Right renal cortex interstitium (tissue), 3 donors: Measurements from ENCODE around the gene CFAP100. TPM values are rescaled to one million over a fixed set of nuclear protein-coding genes. Genes with fewer than 3 reads are reported as not detected.

Experiments used
- DNase-seq, 3 donors: peaks; one replicate each; pipeline ENCODE4 v3.0.0-alpha.2; 2013; ENCODE audit warnings: low read depth in 3 of 3, low spot score in 2 of 3
- polyA plus RNA-seq, 3 donors: library from polyadenylated mRNA; unstranded; fragments of 120-200 nt; gene quantifications; one replicate each; pipeline ENCODE4 v1.2.1, GENCODE V29; 2013; ENCODE audit not compliant: insufficient read length in 3 of 3

Gene CFAP100
- polyA plus RNA-seq, 3 donors, result 0.53 to 1.1 (median 0.55) TPM

DNA sequence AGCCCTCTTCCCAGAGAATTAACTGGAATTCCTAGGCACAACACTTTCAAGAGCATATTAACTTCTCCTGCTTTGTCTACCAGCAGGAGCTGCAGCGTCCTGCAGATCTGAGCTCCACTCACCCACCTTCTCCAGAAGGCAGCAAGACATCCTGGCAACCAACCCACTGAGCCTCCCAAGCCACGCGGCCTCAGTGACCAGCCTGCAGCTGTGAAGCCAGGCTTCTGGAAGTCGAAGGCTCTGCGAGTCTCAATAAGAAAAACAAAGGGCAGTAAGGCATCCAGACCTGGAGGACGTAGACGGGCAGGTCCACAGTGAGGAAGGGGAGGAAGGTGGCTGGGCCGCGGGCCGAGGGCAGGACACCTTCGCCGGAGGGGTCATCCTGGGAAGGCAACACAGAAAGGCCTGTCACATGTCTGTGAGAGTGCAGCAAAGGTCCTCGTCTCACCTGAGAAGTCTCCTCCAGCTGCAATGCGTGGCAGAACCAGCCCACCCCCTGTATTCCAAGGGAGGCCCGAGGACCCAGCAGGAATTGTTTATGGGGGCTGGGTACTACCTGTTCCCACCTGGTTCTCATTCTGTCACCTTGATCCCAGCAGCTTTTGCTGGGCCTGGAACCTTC, 44.7 kb downstream of the CFAP100 start:
- no peak for DNase-seq

DNA sequence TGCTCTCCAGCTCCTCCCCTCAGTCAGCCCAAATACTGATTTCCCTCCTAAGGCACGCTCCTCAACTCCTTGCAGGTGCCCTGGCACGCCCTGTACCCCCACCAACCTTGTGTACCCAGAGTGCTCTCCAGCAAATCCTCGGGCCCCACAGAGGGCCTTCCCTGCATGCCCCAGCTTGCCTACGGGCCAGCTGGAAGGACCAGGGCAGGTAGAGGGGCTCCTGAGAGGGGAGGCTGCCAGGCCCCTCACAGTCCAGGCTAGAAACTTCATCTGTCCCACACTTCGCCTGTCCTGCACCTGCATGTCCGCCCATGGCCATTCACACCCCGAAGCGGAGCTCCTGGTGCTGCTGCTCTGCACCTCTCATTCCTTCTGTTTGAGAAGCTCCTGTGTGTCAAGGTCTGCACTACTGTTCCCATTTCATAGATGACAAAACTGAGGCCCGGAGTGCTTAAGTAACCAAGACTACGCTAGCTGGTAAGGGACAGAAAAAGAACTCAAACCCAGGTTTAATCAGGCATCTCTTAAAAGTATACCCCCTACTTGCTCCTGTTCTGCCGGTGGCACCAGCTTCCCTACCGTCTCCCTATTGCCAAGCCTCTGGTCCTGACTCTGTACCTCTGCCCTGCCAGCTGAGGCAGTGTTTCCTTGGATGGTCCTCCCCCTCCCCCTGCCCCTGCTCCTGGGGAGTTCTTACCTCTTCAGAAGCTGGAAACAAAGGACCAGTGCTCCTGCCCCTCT, 45.4 kb downstream of the CFAP100 start:
- DNase-seq, result no peak

GRCh38 chr3:126440709-126440995, 45.9 kb downstream of the CFAP100 start:
- DNase-seq, result no peak

DNA sequence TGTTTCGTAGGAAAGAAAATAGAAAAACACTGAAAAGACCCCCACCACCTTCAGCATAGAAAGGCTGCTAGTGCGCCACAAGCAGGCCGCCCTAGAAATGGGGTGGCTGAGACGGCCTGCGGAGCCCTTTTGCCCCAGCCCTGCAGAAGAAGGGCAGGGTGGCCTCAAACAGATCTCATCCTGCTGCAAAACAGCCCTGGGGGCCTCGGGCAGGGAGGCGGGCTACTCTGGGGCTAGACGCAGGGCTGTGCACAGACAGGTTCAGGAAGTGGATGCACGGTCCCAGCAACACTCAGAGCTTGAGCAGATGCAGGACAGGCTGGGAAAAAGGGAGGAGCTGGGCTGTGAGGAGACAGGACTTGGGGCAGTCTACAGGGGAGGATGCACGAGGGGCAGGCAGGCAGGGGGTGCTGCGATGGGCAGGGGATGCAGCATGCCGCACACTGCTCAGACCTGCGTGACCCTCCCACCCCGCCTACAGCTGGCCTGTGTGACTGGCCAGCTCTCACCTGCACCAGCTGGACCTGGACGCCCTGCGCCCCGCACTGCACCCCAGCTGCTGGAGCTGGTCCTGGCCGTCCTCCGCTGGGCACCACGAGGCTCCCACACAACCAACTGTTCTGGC, 46.7 kb downstream of the CFAP100 start:
- DNase-seq, result no peak

GRCh38 chr3:126442094-126442855, 47.6 kb downstream of the CFAP100 start:
- no peak for DNase-seq

DNA sequence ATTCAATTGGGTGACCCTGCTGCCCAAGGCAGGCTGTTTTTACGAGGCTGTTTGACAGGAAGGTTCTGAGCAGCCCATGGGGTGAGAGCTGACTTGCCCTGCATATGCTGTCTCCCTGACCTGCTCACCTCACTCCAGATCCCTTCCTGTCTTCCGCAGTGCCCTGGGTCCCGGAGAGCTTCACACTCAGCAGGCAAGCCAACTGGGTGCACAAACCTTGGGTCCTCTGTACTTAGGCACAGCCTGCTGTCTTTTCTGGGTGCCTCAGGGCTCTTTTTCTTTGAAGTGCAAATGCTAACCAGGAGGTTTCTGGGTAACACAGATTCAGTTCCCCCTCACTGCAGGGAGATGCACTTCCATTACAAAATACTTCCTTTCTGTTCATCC, 48.1 kb downstream of the CFAP100 start:
- no peak for DNase-seq

GRCh38 chr3:126445506-126445905, 50.8 kb downstream of the CFAP100 start:
- no peak for DNase-seq

DNA sequence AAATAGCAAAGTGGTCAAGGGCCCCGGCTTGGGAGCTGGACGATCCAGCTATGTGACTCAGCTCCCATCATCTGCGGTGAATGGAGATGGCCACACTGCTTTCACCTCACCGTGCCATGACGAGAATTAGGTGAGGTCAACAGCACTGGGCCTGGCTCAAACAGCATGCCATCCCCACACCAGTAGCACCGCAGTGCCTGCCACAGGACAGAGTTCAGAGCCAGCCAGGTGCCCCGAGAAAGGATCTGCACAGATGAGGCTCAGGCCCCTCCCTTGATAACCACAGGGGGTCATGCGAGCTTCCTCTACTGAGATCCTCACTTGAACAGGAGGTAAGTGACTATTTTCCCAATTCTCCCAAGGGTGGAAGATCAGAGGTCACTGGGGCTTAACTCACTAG, 51.6 kb downstream of the CFAP100 start:
- DNase-seq, result no peak

- DNase-seq, result no peak
Observed at GRCh38 chr3:126446791-126447190, 52.1 kb downstream of the CFAP100 start.

DNA sequence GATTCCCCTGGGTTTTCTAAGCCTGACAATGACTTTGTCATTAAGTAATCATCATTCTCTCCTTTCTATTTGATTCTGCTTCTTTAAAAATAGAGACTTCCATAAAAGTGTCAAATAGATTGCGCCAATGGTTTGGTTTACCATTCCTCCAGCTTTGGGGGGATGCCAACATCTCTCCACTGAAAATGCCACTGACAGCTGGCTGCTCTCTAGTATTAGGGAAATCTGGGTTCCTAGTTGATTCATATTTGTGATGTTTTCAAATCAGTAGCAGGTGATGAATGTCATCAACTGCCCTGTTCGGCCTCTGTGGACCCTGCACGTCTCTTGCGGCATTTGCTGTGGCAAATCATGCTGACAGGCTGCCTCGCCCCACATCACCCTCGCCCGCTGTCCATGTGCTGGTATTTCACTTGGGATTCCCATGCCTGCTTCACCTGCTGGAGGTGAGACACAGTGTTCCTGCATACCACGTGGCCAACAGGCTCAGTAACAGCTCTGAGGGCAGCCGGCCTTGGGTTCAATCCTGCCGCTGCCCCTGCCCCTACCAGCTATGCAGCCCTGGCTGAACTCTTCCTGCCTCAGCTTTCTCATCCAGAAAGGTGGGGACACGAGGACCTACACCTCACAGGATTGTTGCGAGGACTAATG, 52.9 kb downstream of the CFAP100 start:
- no peak for DNase-seq

DNA sequence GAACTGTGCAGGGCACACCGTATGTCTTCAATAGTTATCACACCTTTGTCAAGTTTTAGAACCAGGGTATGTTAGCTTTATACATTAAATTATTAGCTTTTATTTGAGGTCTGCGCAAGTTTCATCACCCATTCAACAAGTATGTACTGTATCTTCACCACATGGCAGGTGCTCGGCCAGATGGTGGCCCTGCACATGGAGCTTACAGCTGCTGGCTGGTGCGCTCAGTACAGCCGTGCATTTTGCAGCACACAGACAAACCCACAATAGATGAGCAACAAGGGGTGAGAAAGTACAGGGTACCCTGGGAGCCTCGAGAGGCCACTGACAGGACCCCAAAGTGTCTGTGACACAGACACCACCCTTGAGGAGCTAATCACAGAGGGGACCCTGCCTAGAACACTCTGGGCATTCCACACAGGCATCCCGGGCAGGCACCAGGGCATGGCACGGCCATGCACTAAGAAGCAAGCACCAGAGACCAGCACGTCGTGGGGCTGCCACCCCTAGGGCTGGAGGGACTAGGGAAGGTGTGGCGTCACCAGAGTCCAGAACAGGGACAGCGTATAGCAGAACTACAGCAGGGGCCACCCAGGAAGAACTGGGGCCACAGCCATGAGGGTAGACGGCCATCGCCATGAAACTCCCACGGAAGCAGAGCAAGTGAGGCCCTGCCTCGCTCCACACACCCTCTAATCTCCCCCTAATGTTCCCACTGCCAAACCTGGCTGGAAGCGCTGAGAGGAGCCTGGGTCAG, 53.6 kb downstream of the CFAP100 start:
- no peak for DNase-seq

DNA sequence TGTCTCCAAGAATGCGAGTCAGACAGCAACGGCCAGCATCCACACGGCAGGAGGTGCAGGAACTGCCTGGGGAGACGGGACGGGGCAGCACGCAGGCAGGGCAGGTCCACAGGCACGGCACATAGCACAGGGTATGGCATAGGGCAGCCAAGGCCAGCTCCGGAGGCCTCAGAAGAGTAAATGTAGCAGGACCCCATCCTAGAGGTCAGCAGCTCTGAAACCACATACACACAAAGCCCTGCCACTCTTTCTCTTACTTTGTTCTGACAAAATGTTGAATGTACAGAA, 54.1 kb downstream of the CFAP100 start:
- no peak for DNase-seq

DNA sequence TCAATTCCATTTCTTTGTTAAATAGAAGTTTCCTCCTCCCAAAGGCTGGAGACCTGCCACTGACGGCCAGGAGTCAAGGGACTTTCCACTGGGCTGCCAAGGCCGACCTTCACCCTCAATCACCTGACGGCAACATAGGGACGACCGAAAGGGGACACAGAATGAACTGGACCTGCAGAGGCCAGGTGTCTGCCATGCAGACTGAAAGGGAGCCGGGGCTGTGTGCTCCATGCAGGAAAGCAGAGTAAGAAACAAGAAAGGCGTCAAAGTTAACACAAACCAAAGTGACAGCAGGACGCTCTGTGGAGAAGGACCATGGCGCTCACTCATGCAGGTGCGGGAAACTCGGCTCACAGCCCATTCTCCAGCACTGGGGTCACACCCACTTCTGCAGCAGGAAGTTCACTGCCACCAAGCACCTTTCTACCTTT, 54.9 kb downstream of the CFAP100 start:
- no peak for DNase-seq

DNA sequence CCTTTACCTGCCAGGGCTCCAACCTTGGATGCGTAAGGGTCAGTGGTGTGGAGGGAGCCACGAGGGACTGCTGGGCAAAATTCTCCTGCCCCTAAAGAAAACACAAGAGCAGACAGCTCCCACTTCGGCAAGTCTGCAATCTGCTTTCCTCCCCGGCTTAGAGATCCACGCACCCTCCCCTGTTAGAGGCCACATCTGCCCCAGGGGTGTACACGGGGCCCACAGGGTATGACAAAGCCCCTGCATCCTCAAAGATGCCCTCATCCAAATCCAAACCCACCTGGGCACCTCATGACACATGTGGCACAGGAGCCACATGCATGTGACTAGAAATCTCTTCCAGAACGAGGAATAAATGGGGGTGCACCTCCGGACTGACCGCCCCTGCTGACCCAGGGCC, 55.5 kb downstream of the CFAP100 start:
- DNase-seq, result no peak

- no peak for DNase-seq
Observed at GRCh38 chr3:126450744-126451143, 56.0 kb downstream of the CFAP100 start.

DNA sequence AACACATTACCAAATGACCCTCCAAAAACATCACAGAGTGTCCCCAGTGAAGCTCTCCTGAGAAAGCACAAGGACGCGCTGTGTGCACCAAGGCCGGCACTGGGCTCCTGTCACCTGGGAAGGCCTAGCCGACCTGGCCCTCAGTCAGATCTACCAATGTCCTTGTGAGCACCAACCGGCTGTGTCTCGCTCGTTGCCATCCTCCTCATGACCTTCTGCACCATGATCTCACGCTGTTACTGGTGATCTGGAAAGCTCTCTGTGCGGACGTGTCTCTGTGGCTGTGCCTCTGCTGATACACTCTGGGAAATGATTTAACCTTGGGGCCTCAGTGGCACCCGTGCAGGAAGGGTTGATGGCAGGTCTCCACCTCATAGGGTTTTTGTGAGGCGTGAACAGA, 56.8 kb downstream of the CFAP100 start:
- no peak for DNase-seq

DNA sequence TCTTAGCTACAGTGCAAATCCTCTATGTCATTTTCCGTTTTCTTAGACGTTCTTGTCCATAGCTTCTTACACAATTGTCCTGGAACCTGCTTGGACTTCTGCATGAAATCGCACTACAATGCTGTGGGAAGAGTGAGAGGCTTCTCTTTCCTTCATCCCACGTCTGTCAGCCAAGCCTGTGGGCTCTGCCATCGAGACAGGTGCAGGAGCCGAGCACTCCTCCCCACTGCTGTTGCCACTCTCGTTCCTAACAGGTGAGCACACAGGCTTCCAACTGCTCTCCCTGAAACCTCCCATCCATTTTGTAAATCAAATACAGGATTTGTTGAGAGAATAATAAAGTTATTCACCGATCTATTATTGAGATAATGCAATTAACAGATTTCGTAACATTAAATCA, 57.5 kb downstream of the CFAP100 start:
- DNase-seq, result no peak

DNA sequence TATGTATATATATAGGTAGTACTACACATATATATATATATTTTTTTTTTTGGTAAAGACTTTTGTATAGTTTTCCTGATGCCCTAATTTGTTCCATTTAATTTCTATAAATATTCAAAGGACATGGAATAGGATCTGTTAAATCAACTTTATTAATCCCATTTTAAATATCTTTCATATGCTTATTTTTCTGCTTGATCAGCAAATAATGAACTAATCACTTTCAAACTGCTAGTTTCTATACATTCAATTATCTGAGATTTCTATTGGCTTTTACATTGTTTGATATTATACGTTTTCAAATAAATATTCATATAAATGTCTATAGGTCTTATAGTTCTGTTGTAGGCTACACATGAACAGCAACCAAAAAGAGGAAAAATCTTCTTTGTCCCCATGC, 59.3 kb downstream of the CFAP100 start:
- DNase-seq, result no peak

- DNase-seq, result no peak
Observed at GRCh38 chr3:126454437-126455198, 59.9 kb downstream of the CFAP100 start.

- DNase-seq, result no peak
Observed at GRCh38 chr3:126456211-126456610, 61.5 kb downstream of the CFAP100 start.
